GM12874 (cell line): ENCODE data around the gene GNL3.

Experiments used
- CTCF ChIP-seq: IDR thresholded peaks from 2 replicates; pipeline ENCODE4 v1.5.1; 2011; ENCODE audit warnings: low read depth, mild to moderate bottlenecking, control low read depth, low read length, moderate library complexity; ENCODE audit not compliant: insufficient read depth

The GNL3 gene

GRCh38 chr3:52714335-52715302, 28.8 kb downstream of the GNL3 start:
- no peak for TF ChIP-seq CTCF

DNA sequence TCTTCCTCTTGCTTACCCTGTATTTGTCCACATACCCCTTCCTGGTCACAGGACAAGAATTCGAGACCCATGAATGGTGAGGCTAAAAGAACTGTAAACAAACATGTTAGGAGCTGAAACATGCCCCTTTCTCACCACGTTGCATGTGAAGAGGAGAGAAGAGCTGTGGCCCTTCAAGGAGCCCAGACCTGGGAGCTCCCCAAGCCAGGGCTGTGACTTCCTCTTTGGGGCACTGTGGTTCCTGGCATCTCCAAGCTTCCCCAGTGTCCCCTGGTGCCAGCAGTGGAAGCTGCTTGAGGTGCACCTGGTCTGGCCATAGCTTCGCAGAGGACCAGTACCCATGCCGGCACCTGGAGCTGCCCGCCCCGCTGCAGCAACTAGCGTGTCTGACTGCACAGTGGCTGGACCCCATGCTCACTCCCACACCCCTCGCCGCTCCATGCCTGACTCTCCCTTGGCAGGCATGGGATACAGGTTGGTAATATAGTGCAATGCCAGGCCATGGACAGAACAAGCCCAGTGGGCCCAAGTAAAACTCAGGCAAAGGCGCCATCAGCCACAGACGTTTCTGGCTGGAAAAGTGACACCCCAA, 30.0 kb downstream of the GNL3 start:
- no peak for TF ChIP-seq CTCF

GRCh38 chr3:52719618-52720017, 33.8 kb downstream of the GNL3 start:
- no peak for TF ChIP-seq CTCF

DNA sequence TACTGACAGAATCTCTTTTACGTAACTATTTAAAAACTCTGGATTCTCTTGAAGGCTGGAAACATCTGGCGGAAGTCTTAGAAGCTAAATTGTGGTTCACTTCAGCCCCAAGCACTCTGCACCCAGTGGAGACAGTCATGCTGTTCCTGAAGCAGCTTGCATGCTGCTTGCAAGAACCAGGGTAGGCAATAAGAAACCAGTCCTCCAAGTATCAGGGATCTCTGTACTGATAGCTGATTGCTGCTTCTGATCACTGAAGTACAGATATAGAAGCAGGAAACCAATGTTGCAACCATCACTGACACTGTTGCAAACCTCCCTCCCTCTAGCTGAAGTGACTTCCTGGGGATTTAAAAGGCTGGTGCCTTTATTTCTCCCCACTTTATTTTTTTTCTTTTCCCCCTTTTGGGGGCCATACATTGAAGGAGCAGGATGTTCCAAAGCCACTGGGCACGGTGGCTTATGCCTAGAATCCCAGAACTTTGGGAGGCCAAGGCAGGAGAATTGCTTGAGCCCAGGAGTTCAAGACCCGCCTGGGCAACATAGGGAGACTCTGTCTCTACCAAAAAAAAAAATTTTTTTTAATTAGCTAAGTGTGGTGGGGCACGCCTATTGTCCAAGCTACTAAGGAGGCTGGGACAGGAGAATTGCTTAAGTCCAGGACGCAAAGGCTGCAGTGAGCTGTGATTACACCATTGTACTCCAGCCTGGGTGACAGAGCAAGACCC, 35.3 kb downstream of the GNL3 start:
- no peak for TF ChIP-seq CTCF

GRCh38 chr3:52721730-52722008, 35.8 kb downstream of the GNL3 start:
- no peak for TF ChIP-seq CTCF

DNA sequence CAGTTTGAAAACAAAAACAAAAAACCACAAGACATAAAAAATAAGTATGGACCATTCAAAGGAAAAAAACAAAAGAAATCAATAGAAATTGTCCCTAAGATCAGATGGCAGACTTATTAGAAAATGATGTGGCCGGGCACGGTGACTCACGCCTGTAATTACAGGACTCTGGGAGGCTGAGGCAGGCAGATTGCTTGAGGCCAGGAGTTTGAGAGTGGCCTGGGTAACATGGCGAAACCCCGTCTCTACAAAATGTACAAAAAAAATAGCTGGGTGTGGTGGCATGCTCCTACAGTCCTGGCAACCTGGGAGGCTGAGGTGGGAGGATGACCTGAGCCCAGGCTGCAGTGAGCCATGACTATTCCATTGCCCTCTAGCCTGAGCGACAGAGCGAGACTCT, 36.7 kb downstream of the GNL3 start:
- no peak for TF ChIP-seq CTCF

DNA sequence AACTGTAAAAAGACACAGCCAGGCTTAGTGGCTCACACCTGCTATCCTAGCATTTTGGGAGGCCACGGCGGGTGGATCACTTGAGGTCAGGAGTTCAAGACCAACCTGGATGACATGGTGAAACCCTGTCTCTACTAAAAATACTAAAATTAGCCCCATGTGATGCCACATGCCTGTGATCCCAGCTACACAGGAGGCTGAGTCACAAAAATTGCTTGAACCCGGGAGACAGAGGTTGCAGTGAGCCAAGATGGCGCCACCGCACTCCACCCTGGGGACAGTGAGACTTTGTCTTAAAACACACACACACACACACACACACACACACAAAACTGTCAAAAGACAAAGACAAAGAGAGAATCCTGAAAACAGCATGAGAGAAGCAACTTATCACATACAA, 38.1 kb downstream of the GNL3 start:
- no peak for TF ChIP-seq CTCF
